OCI-LY7 (cell line): ENCODE data around the gene NPIPB2.
"Not testable (repeated sequence)": the region's sequence is repeated elsewhere in the genome, so short reads cannot be mapped to it uniquely, and the experiment has no call there.

Experiments used
- CTCF ChIP-seq: fragments of 200-600 bp; sonication (generic); conservative IDR thresholded peaks from 2 replicates; pipeline ENCODE4 v1.5.1; 2014; ENCODE audit warnings: mild to moderate bottlenecking, antibody characterized with exemption, low read length, moderate library complexity, mixed read lengths
- EZH2phosphoT487 ChIP-seq: fragments of 200-600 bp; sonication (generic); IDR thresholded peaks from 2 replicates; pipeline ENCODE4 v1.6.1; 2018; ENCODE audit warnings: low read depth, borderline replicate concordance, mild to moderate bottlenecking, mixed run types, antibody characterized with exemption, low read length, moderate library complexity, mixed read lengths

GRCh38 chr16:11953576-11953975 is 11.7 kb upstream of the NPIPB2 start:
- TF ChIP-seq CTCF, EZH2phosphoT487: not testable (repeated sequence)
